ENCODE data around the gene NT5C3A. TPM values are rescaled to one million over a fixed set of nuclear protein-coding genes. Genes with fewer than 3 reads are reported as not detected.
"Not testable (repeated sequence)": the region's sequence is repeated elsewhere in the genome, so short reads cannot be mapped to it uniquely, and the experiment has no call there.

Gene NT5C3A
- total RNA-seq, 2 donors from 2014 or later: 20.4 to 26.5 TPM

GRCh38 chr7:32998361-32999171 lies 64.0 kb downstream of the NT5C3A start:
- ATAC-seq (peak; percentile 84), DNase-seq (peak; percentile 61 to 80 (median 76))
- intact Hi-C loops (cut with DNase I); H3K9me3 ChIP-seq; H3K27me3 ChIP-seq; H3K4me3 ChIP-seq; H3K36me3 ChIP-seq (replicated peaks in 1 of 2; ENCODE audit: insufficient read depth in 1 of 2, low read depth in 2 of 2): not testable (repeated sequence)
- TF ChIP-seq POLR2A (IDR thresholded peaks at IDR 0.05): peak in 2 of 3 donors; percentile 28 to 34
- Histone ChIP-seq H3K27ac (peak overlapping the region; percentile 50 to 86 (median 79)), H3K4me1 (peaks cover 46% of the 10 kb centered on the region)
- WGBS, 2 donors: 8% methylated on average over 11 to 14 of the region's 14 CpGs

GRCh38 chr7:32997956-32998355 lies 64.6 kb downstream of the NT5C3A start:
- H3K9me3 ChIP-seq; intact Hi-C loops (cut with DNase I); H3K27me3 ChIP-seq; H3K4me3 ChIP-seq; DNase-seq; H3K36me3 ChIP-seq (replicated peaks in 1 of 2; ENCODE audit: insufficient read depth in 1 of 2, low read depth in 2 of 2): not testable (repeated sequence)
- Histone ChIP-seq H3K27ac (peak overlapping the region in 3 of 4 donors; percentile 72 to 86 (median 86)), H3K4me1 (peaks cover 43% of the 10 kb centered on the region)
- peak; percentile 5 for ATAC-seq
- WGBS, 2 donors: 49 to 73% methylated on average over 2 of the region's 4 CpGs

GRCh38 chr7:32992750-32993149 lies 69.8 kb downstream of the NT5C3A start:
- H3K27ac ChIP-seq; H3K36me3 ChIP-seq (replicated peaks in 1 of 2; ENCODE audit: insufficient read depth in 1 of 2, low read depth in 2 of 2); H3K27me3 ChIP-seq; H3K4me3 ChIP-seq; H3K9me3 ChIP-seq; DNase-seq; intact Hi-C loops (cut with DNase I); H3K4me1 ChIP-seq: not testable (repeated sequence)
- ATAC-seq: peak; percentile 72
- 70 to 77% methylated on average over 6 of the region's 6 CpGs for WGBS, 2 donors

GRCh38 chr7:32991975-32992700 lies 70.4 kb downstream of the NT5C3A start:
- 72 to 82% methylated on average over 3 to 8 of the region's 9 CpGs for WGBS, 2 donors
- intact Hi-C loops (cut with DNase I); H3K27ac ChIP-seq: not testable (repeated sequence)

GRCh38 chr7:32991068-32991585 lies 71.4 kb downstream of the NT5C3A start:
- 50 to 60% methylated on average over 3 to 5 of the region's 5 CpGs for WGBS, 2 donors
- H3K9me3 ChIP-seq; ATAC-seq; intact Hi-C loops (cut with DNase I); H3K4me3 ChIP-seq; H3K36me3 ChIP-seq (replicated peaks in 1 of 2; ENCODE audit: insufficient read depth in 1 of 2, low read depth in 2 of 2); H3K27me3 ChIP-seq; H3K4me1 ChIP-seq; H3K27ac ChIP-seq: not testable (repeated sequence)
- peak in 1 of 4 donors; percentile 2 for DNase-seq

More at GRCh38 chr7:32991975-32992700, 70.4 kb downstream of the NT5C3A start:
- H3K9me3 ChIP-seq; DNase-seq; ATAC-seq; H3K4me1 ChIP-seq; H3K36me3 ChIP-seq (replicated peaks in 1 of 2; ENCODE audit: insufficient read depth in 1 of 2, low read depth in 2 of 2); H3K27me3 ChIP-seq; H3K4me3 ChIP-seq: not testable (repeated sequence)

GRCh38 chr7:32988148-32988547 lies 74.4 kb downstream of the NT5C3A start:
- H3K4me3 ChIP-seq; H3K4me1 ChIP-seq; intact Hi-C loops (cut with DNase I); H3K36me3 ChIP-seq (replicated peaks in 1 of 2; ENCODE audit: insufficient read depth in 1 of 2, low read depth in 2 of 2); DNase-seq; H3K27me3 ChIP-seq; H3K27ac ChIP-seq; ATAC-seq; H3K9me3 ChIP-seq: not testable (repeated sequence)
- WGBS, 2 donors: 80 to 82% methylated on average over 1 to 6 of the region's 8 CpGs

- H3K9me3 ChIP-seq; ATAC-seq; H3K27me3 ChIP-seq; H3K4me3 ChIP-seq; H3K4me1 ChIP-seq; H3K36me3 ChIP-seq (replicated peaks in 1 of 2; ENCODE audit: insufficient read depth in 1 of 2, low read depth in 2 of 2); DNase-seq; intact Hi-C loops (cut with DNase I); H3K27ac ChIP-seq: not testable (repeated sequence)
- no CpG with 5 or more reads among the region's 2 CpGs for WGBS, 2 donors
Observed at GRCh38 chr7:32979902-32980301, 82.7 kb downstream of the NT5C3A start.

- H3K4me1 ChIP-seq; intact Hi-C loops (cut with DNase I); H3K27me3 ChIP-seq; ATAC-seq; H3K27ac ChIP-seq; H3K36me3 ChIP-seq (replicated peaks in 1 of 2; ENCODE audit: insufficient read depth in 1 of 2, low read depth in 2 of 2); H3K4me3 ChIP-seq; H3K9me3 ChIP-seq: not testable (repeated sequence)
- 89 to 95% methylated on average over 5 to 6 of the region's 6 CpGs for WGBS, 2 donors
- DNase-seq: peak in 1 of 4 donors; percentile 5
Observed at GRCh38 chr7:32979246-32979645, 83.3 kb downstream of the NT5C3A start.

- H3K36me3 ChIP-seq (replicated peaks in 1 of 2; ENCODE audit: insufficient read depth in 1 of 2, low read depth in 2 of 2); DNase-seq; H3K9me3 ChIP-seq; H3K27me3 ChIP-seq; ATAC-seq; H3K4me3 ChIP-seq; H3K27ac ChIP-seq; H3K4me1 ChIP-seq; intact Hi-C loops (cut with DNase I): not testable (repeated sequence)
- WGBS, 2 donors: 82 to 91% methylated on average over 2 of the region's 2 CpGs
Observed at GRCh38 chr7:32977159-32977558, 85.4 kb downstream of the NT5C3A start.

GRCh38 chr7:32971967-32972366 lies 90.6 kb downstream of the NT5C3A start:
- H3K9me3 ChIP-seq; H3K36me3 ChIP-seq (replicated peaks in 1 of 2; ENCODE audit: insufficient read depth in 1 of 2, low read depth in 2 of 2); H3K4me3 ChIP-seq; H3K27me3 ChIP-seq; intact Hi-C loops (cut with DNase I): not testable (repeated sequence)
- DNase-seq: peak in 1 of 4 donors; percentile 15
- peak; percentile 90 for ATAC-seq
- Histone ChIP-seq H3K4me1 (peaks cover 14% of the 10 kb centered on the region), H3K27ac (peak overlapping the region in 1 of 4 donors; percentile 6)
- WGBS, 2 donors: 9 to 19% methylated on average over 2 to 3 of the region's 3 CpGs

GRCh38 chr7:32967268-32967582 lies 95.4 kb downstream of the NT5C3A start:
- intact Hi-C loops (cut with DNase I); H3K27ac ChIP-seq; ATAC-seq: not testable (repeated sequence)

More at GRCh38 chr7:32967268-32967582, 95.4 kb downstream of the NT5C3A start:
- peaks cover 17% of the 10 kb centered on the region for H3K4me1 ChIP-seq
- not testable (repeated sequence) for H3K9me3 ChIP-seq; H3K27me3 ChIP-seq; H3K4me3 ChIP-seq; DNase-seq; H3K36me3 ChIP-seq (replicated peaks in 1 of 2; ENCODE audit: insufficient read depth in 1 of 2, low read depth in 2 of 2)
- 73 to 80% methylated on average over 4 of the region's 4 CpGs for WGBS, 2 donors

All from body of pancreas (tissue), 4 donors.